ENCODE data around the gene LIPT2. TPM values are rescaled to one million over a fixed set of nuclear protein-coding genes. Genes with fewer than 3 reads are reported as not detected.

LIPT2 gene
- total and polyA plus RNA-seq, 2 experiments from 2014 or later = 8.2 to 16.9 TPM

- Histone ChIP-seq H3K36me3 (ENCODE audit: insufficient read depth) (no peaks in the 10 kb centered on the region), H3K27ac (ENCODE audit: low read depth) (no peak overlapping the region), H3K4me3 (no peak overlapping the region), H3K79me2 (replicated peaks; ENCODE audit: insufficient read depth) (no peaks in the 10 kb centered on the region), H3K4me1 (ENCODE audit: insufficient read depth) (peaks cover 4% of the 10 kb centered on the region), H3F3A (replicated peaks; ENCODE audit: low read depth) (no peaks in the 10 kb centered on the region), H2AFZ (no peak overlapping the region), H4K20me1 (replicated peaks; ENCODE audit: insufficient read depth) (no peaks in the 10 kb centered on the region), H3K27me3 (ENCODE audit: insufficient read depth) (no peaks in the 10 kb centered on the region), H3K9me2 (ENCODE audit: insufficient read depth) (peaks cover 11% of the 10 kb centered on the region; the same call in 1 of the 2 replicates), H3K4me2 (no peak overlapping the region)
- Mint-ChIP-seq H3K4me1 (peaks cover 14% of the 10 kb centered on the region), H3K27me3 (ENCODE audit: insufficient read depth, low read depth, poor library complexity) (peaks cover 6% of the 10 kb centered on the region), H3K36me3 (ENCODE audit: low read depth) (peaks cover 10% of the 10 kb centered on the region), H3K9me3 (no peaks in the 10 kb centered on the region), H3K4me3 (no peak overlapping the region), H3K27ac (no peak overlapping the region)
- DNase-seq (ENCODE audit: low spot score) = peak; percentile 55
- TF ChIP-seq ZNF462 (CRISPR knock-in tag; IDR thresholded peaks at IDR 0.05) (no peak), POLR2AphosphoS5 (IDR thresholded peaks at IDR 0.05; ENCODE audit: low read depth) (no peak), STAT1 (IDR thresholded peaks at IDR 0.05; ENCODE audit: unreplicated experiment) (no peak), CREB1 (CRISPR knock-in tag; IDR thresholded peaks at IDR 0.05; ENCODE audit: low read depth) (no peak), CTCF (conservative IDR thresholded peaks at IDR 0.05; ENCODE audit: low read depth in 2 of 2) (peak; percentile 38 to 63), EZH2 (IDR thresholded peaks at IDR 0.05; ENCODE audit: low read depth, unreplicated experiment) (no peak)
- peak; percentile 38 for ATAC-seq
Measured at GRCh38 chr11:74487875-74488274, 5.6 kb downstream of the LIPT2 start.
